ENCODE measurements around the gene CRAMP1.

DNA sequence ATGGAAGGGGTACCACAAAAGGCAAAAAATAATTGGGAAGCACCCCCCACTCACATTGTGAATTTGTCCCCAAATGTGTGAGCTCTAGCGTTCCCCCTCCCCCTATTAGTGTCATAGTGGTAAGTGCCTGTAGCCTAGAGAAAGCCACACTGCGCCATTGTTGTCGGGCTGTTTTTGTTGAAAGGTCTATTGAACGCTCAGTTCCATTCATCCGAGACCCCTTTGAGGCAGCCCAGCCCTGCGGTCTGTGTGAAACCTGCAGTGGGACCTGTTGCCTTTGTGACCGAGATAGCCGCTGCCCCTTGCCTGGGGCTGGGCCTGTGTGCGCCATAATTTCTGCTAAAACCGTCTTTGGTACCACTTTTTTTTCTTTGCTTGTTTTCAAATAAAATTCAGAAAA, 68.9 kb downstream of the CRAMP1 start:
- TF ChIP-seq, protein P1, sequence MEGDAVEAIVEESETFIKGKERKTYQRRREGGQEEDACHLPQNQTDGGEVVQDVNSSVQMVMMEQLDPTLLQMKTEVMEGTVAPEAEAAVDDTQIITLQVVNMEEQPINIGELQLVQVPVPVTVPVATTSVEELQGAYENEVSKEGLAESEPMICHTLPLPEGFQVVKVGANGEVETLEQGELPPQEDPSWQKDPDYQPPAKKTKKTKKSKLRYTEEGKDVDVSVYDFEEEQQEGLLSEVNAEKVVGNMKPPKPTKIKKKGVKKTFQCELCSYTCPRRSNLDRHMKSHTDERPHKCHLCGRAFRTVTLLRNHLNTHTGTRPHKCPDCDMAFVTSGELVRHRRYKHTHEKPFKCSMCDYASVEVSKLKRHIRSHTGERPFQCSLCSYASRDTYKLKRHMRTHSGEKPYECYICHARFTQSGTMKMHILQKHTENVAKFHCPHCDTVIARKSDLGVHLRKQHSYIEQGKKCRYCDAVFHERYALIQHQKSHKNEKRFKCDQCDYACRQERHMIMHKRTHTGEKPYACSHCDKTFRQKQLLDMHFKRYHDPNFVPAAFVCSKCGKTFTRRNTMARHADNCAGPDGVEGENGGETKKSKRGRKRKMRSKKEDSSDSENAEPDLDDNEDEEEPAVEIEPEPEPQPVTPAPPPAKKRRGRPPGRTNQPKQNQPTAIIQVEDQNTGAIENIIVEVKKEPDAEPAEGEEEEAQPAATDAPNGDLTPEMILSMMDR (IDR thresholded peaks at IDR 0.05): no peak
- no peak for TF ChIP-seq POLR2A (IDR thresholded peaks at IDR 0.05)
